Suppressor macrophage (primary cell): Measurements from ENCODE around the gene AIDA.

Source experiments
- DNase-seq, 4 experiments: peaks; one replicate each; pipeline ENCODE4 v3.0.0-alpha.2; 2020 to 2022

AIDA gene

DNA sequence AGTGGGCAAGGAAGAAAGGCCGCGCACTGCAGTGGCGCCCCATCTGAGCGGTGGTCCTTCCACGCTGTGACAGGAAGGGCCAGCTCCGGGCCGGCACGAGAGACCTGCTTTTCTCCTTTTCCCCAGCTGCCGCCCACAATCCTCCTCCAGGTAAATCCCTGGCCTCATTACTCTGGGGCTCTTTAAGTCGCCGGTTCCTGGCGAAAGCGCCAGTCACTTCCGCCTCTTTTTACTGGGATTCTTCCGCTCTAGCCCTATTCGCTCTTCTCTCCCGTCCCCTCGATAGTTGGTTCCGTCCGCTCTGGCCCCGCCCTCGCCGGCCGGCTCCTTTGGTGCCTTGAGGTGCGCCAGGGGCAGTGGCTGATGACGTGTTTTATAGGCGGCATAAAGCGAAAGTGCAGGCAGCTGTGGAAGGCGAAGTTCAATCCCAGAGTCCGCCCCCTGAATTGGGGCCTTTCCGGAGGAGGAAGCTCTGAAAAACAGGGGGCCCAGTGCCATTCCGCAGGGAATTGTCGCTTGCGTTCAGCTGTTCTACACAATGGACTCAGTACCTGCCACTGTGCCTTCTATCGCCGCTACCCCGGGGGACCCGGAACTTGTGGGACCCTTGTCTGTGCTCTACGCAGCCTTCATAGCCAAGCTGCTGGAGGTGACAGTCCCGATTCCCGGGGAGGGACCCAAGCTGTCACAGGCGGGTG lies 68.2 kb downstream of the AIDA start:
- peak; percentile 99 to 100 (median 99) for DNase-seq

DNA sequence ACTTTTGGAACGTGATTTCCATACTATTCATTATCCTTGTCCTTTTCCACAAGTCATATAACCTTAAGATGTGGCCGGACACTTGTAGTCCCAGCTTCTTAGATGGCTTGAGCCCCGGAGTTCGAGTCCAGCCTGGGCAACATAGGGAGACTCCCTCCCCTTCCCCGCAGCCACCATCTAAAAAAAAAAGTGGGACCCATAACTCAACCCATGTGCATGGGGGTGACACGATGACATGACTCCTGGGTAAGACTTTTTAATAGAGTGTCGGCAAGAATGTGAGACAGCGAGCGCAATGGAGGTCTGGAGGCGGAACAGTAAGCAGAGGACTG lies 68.7 kb downstream of the AIDA start:
- peak; percentile 54 to 69 (median 60) for DNase-seq

DNA sequence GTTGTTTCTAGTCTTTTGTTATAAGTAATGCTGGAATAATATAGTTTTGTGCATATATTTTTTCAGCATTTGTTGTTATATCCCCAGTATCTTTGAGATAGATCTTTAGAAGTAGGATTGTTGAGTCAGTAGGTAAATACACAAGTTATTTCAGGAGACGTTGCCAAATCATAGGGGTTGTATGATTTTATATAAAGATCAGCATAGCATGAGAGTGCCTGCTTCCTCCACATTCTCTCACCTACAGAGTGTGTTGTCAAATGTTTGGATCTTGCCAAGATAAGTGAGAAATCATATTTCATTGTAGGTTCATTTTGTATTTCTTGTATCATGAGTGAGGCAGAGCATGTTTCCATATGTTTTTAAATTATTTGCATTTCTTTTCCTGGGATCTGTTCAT lies 69.8 kb downstream of the AIDA start:
- no peak for DNase-seq

DNA sequence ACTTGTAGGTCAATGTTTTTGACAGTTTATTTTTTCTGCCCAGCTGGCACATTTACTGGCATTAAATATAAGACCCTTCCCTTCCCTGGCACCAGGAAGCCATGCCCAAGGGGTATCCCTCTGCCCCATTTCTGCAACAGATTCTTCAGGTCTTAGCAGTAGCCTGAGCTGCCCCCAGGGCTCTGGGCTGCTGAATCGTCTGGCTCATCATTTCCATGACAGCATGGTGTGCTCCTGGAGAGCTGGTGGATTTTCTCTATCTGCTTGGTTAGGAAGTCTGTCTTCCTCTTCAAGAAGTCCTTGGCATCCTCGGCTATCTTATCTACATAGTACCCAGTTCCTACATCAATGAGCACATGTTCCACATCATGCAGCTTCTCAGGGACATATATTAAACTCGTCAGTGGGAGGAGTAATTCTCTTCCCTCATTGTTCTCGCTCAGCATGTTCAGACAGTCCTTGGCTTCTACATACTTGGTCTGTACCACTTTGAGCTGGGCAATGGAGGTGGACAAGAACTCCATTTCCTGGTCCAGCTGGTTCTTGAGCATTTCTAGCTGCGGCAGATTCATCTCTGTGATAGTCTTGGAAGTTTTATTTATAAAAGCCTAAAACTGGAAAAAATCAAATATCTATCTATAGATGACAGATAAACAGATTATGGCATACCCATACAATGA lies 70.9 kb downstream of the AIDA start:
- DNase-seq, result no peak

DNA sequence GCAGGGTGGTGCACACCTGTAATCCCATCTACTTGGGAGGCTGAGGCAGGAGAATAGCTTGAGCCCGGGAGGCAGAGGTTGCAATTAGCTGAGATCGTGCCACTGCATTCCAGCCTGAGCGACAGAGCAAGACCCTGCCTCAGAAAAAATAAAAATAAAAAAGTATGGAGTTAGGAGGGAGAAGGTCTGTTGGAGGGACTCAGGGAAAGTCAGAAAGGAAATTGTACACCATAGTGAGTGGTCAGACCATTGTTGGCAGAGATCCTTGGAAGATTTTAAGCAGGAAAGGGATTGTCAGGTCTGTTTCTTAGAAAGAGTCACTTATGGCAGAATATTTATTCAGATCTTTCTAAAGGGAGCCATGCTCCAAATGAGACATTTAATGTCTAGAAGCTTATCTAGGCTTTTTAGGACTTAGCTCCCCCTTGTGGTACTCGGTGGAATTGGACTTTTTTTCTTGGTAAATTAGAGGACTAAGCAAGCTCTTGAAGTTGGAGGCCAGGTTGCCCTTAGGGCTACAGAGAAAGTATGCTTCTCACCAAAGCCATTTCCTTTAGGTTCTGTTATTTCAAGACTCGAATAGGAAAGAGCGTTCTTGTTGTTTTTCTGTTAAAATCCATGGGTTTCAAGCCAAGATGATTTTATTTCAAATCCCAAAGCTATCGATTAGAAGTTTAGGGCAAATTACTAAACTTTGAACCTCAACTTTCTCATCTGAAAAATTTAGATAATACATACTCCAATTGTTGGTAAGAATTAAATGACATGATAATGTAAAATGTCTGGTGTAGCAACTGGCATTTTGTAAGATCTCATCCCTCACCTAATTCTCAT lies 77.9 kb downstream of the AIDA start:
- peak; percentile 89 to 99 (median 92) for DNase-seq

DNA sequence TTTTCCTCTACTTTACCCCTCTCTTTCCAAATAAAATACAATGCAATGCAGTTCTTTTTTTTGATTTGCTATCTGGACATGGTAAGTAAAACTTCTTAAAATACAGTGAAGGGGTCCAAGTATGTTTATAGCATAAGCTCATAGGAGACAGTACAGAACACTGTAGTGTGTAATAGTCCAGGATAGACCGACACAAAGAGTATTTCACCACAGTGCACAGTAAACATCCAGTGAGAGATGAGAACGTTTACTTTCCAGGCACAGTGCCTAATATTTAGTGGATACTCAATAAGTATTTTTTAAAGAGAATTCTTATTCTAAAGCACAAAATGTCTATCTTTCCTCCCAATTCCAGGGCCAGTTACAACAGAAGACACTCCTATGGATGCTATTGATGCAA lies 79.5 kb downstream of the AIDA start:
- no peak for DNase-seq

DNA sequence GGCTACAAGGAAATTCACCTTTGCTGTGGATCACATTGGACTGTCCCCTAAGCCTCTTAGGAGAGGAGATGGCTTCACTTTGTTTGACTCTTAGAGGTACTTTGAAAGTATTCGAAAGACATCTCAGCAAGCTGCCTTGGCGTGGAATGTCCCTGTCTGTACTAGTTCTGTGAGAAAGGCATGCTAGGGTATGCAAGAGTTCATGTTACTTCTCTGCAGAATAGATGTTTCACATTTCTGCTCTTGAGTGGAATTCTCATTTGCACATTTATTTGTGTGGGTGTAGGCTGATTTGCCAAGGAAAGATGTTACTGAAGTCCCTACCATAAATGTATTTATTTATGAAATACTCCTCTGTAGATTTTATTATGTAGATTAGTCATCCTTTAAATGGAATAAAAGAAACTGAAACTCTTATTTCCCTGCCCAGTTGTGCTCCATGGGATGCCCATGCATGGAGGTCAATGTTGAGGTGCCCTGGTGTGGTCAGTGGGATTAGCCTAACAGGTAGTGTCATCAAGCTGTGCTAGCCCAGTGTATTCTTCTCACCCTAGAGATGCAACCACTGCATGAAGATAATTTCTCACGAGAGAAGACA lies 80.6 kb downstream of the AIDA start:
- no peak for DNase-seq

DNA sequence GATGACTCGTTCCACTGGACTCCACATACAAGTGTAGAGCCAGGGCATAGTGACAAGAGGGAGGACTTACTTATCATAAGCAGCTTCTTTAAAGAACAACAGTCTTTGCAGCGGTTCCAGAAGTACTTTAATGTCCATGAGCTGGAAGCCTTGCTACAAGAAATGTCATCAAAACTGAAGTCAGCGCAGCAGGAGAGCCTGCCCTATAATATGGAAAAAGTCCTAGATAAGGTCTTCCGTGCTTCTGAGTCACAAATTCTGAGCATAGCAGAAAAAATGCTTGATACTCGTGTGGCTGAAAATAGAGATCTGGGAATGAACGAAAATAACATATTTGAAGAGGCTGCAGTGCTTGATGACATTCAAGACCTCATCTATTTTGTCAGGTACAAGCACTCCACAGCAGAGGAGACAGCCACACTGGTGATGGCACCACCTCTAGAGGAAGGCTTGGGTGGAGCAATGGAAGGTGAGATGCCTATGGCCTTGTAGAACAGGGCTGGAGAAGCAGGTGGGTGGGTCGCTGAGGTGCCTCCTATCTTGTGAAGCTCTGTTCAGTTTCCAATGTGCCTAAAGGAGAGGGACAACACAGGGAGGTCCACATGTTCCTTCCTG lies 82.3 kb downstream of the AIDA start:
- DNase-seq, result no peak

DNA sequence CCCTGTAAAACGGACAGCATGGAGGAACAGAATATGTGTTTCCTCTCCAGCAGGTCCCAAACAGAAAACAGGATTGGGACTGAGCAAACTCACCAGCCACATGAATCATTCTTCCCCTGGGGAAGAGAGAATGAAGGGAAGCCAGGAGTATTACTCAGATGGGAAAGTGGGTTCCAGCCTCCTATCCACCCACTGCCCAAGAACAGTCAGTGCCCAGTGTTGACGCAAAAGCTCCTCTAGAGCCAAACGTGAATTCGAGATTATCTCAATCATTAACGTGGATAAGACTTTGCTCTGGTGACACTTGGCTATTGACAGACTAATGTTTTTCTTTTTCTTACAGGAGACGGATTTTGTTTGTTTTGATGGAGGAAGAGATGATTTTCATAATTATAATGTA lies 85.1 kb downstream of the AIDA start:
- DNase-seq, result no peak

DNA sequence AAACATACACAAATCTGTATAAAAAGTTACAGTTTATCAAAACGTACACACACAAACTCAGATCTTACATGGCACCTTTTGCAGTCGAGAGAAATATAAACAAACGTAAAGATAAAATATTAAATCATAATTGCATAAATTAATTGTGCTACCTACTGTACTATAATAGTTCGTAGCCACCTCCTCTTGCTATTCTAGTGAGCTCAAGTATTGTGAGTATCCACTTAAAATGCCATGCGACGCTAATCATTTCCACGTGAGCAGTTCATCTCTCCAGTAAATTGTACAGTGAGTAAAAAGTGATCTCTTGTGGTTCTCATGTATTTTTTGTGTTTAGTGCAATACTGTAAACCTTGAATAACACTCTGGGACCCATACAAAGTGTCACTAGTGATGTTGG lies 88.1 kb downstream of the AIDA start:
- no peak for DNase-seq

DNA sequence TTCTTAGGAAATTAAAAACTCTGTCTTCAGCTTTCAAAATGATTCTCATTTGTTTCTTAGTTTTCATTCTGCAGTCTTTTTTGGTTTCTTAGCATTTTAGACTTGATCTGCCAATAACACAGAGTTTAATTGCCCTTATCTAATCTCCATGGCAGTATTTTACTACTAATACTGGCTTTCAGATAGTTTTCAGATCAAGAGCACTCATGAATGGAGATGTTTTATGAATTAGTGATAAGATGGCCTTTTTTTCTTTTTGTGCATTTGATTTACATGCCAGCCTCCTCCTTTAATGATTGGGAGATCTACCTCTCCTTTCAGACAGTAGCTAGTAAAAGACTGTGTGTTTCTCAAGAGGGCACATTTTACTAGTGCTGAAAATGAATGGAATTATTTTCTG lies 88.8 kb downstream of the AIDA start:
- no peak for DNase-seq

DNA sequence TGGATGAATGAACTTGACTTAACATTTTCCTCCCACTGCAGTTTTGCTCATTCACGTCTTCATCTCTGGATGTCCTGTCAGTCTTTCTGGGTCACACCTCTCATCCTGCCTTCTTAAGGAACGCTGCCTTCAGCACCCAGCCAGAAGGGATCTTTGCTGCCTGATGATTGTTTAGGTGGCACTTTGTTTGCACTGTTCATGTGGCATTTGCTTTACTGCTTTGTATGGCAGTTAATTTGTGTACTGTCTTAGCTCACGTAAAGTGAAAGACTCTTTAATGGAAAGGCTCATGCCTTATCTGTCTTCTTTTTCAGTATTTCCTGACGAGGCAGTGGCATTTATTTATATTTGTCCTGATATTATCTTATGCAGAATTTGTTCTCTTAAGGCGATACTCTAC lies 89.5 kb downstream of the AIDA start:
- DNase-seq, result no peak

DNA sequence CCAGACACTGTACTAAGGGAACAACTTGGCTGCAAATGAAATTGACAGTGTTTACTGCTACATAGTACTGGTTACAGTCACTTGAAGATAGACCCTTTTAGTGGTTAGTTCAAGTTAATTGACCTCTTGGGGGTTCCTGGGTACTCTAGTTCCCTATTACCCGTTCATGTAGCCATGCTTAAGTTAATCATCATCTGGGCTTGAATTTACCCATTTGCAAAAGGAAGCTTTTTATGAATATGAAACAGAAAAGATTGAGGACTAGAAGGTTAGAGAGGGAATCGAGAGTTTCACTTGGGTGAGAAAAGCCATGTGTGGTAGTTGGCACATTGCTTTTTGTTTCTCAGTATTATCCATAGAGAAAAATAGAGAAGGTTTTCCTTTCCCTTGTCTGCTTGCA lies 91.7 kb downstream of the AIDA start:
- no peak for DNase-seq

DNA sequence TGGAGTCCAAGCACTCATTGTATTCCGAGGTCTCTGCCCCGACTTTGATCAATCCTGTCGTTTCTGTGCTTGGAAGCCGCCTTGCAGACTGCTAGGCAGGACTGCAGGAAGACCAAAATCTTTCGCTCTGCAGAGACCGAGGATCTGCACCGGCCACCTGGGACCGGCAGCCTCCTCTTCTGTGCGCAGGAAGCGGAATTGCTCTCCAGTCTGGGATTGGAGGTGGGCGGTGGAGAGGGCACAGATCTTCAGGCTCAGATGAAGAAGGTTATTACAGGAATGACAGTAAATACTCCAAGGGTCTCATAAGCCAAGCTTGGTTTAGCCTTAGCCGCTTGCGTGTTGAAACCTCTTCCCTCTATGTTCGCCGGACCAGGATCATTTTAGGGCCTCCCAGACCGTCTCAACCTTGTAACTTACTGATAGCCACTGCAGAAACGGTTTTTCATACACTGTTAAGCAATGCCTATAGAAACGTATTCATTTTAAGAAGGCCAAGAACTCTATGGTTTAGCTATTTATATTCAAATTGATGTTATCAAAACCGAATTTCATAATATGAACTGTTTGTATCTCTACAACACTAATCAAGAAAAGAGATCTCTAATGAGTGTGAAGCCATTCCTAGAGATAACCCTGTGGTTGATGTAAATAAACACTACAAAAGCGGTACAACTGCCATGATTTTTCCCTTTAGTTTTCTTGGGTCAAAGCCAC lies 93.3 kb downstream of the AIDA start:
- DNase-seq, result peak; percentile 9 to 58 (median 28)
